Measurements from ENCODE around the gene ARPP19.

The ARPP19 gene

GRCh38 chr15:52505151-52505550, 63.7 kb downstream of the ARPP19 start:
- Histone ChIP-seq H3K27me3 (ENCODE audit: control insufficient read depth, insufficient read depth, low read length) (no peaks in the 10 kb centered on the region), H3K9me3 (ENCODE audit: control insufficient read depth, insufficient read depth, low read length) (no peaks in the 10 kb centered on the region), H3K4me1 (ENCODE audit: control insufficient read depth, insufficient read depth, low read length) (peaks cover 4% of the 10 kb centered on the region), H3K36me3 (ENCODE audit: control insufficient read depth, insufficient read depth, low read length) (no peaks in the 10 kb centered on the region), H3K9ac (ENCODE audit: low read depth, low read length) (no peak overlapping the region), H3K4me3 (ENCODE audit: low read depth, low read length) (no peak overlapping the region)

GRCh38 chr15:52503788-52504496, 64.9 kb downstream of the ARPP19 start:
- no peak overlapping the region for H3K9ac ChIP-seq (ENCODE audit: low read depth, low read length)
- no peak overlapping the region for H3K4me3 ChIP-seq (ENCODE audit: low read depth, low read length)

GRCh38 chr15:52502608-52503007, 66.2 kb downstream of the ARPP19 start:
- no peak overlapping the region for H3K4me3 ChIP-seq (ENCODE audit: low read depth, low read length)
- no peaks in the 10 kb centered on the region for H3K9me3 ChIP-seq (ENCODE audit: control insufficient read depth, insufficient read depth, low read length)
- H3K27me3 ChIP-seq (ENCODE audit: control insufficient read depth, insufficient read depth, low read length), result no peaks in the 10 kb centered on the region
- H3K4me1 ChIP-seq (ENCODE audit: control insufficient read depth, insufficient read depth, low read length), result no peaks in the 10 kb centered on the region
- no peaks in the 10 kb centered on the region for H3K36me3 ChIP-seq (ENCODE audit: control insufficient read depth, insufficient read depth, low read length)
- H3K9ac ChIP-seq (ENCODE audit: low read depth, low read length), result no peak overlapping the region

More at GRCh38 chr15:52503788-52504496, 64.9 kb downstream of the ARPP19 start:
- no peaks in the 10 kb centered on the region for H3K9me3 ChIP-seq (ENCODE audit: control insufficient read depth, insufficient read depth, low read length)
- no peaks in the 10 kb centered on the region for H3K36me3 ChIP-seq (ENCODE audit: control insufficient read depth, insufficient read depth, low read length)
- H3K27me3 ChIP-seq (ENCODE audit: control insufficient read depth, insufficient read depth, low read length), result no peaks in the 10 kb centered on the region
- peaks cover 4% of the 10 kb centered on the region for H3K4me1 ChIP-seq (ENCODE audit: control insufficient read depth, insufficient read depth, low read length)

DNA sequence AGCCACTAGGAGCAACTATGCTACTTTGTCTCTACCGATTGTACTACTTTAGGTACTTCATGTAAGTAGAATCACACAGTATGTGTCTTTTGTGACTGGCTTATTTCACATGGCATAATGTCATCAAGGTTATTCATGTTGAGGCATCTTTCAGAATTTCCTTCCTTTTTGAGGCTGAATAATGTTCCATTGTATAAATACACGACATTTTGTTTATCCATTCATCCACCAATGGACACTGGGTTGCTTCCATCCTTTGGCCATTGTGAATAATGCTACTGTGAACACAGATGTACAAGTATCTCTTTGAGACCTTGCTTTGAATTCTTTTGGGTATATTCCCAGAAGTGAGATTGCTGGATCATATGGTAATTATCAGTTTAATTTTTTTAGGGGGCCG, 69.3 kb downstream of the ARPP19 start:
- no peaks in the 10 kb centered on the region for H3K36me3 ChIP-seq (ENCODE audit: control insufficient read depth, insufficient read depth, low read length)
- H3K4me1 ChIP-seq (ENCODE audit: control insufficient read depth, insufficient read depth, low read length), result no peaks in the 10 kb centered on the region
- no peaks in the 10 kb centered on the region for H3K9me3 ChIP-seq (ENCODE audit: control insufficient read depth, insufficient read depth, low read length)
- no peak overlapping the region for H3K4me3 ChIP-seq (ENCODE audit: low read depth, low read length)
- H3K9ac ChIP-seq (ENCODE audit: low read depth, low read length), result no peak overlapping the region
- no peaks in the 10 kb centered on the region for H3K27me3 ChIP-seq (ENCODE audit: control insufficient read depth, insufficient read depth, low read length)

DNA sequence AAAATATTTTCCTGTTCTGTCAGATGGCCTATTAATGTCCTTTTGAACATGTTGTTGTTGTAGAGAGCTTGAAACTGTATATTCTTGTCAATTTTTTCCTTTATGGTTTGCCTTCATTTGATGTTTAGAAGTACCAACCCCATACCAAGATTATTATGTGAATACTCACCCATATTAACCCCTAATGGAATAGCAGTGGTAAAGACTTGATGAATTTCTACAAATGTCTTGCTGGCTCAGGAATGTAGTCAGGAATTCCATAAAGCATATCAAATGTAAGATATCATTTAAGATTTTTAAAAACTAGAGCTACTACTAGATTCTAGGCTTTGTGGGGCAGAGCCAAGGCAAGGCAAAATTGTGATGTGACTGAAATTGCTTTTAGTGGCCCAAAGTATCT, 70.1 kb downstream of the ARPP19 start:
- Histone ChIP-seq H3K4me3 (ENCODE audit: low read depth, low read length) (no peak overlapping the region), H3K4me1 (ENCODE audit: control insufficient read depth, insufficient read depth, low read length) (no peaks in the 10 kb centered on the region), H3K36me3 (ENCODE audit: control insufficient read depth, insufficient read depth, low read length) (no peaks in the 10 kb centered on the region), H3K9ac (ENCODE audit: low read depth, low read length) (no peak overlapping the region), H3K27me3 (ENCODE audit: control insufficient read depth, insufficient read depth, low read length) (no peaks in the 10 kb centered on the region), H3K9me3 (ENCODE audit: control insufficient read depth, insufficient read depth, low read length) (no peaks in the 10 kb centered on the region)
